ENCODE results near the gene ANKRD36.
"Not testable (repeated sequence)": the region's sequence is repeated elsewhere in the genome, so short reads cannot be mapped to it uniquely, and the experiment has no call there.

The ANKRD36 gene

DNA sequence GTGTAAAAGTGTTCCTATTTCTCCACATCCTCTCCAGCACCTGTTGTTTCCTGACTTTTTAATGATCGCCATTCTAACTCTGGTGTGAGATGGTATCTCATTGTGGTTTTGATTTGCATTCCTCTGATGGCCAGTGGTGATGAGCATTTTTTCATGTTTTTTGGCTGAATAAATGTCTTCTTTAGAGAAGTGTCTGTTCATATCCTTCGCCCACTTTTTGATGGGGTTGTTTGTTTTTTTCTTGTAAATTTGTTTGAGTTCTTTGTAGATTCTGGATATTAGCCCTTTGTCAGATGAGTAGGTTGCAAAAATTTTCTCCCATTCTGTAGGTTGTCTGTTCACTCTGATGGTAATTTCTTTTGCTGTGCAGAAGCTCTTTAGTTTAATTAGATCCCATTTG lies 16.1 kb downstream of the ANKRD36 start:
- not testable (repeated sequence) for DNase-seq

DNA sequence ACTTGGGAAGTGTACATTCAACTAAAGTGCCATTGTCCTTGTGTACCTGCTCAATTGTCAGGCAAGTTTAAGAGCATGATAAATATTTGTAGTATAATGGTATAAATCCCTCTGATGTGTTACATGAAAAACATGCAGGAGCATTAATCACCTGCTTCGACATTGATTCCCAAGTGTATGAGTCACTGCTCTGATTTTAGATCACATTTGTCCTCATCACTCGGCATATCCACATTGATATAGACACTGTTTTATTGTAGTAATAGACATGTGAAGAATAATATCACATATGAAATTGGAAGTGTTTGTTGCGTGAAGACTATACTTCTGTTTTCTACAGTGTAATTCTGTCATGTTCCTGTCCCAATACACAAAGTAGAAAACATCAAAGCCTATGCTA lies 31.1 kb downstream of the ANKRD36 start:
- not testable (repeated sequence) for DNase-seq

DNA sequence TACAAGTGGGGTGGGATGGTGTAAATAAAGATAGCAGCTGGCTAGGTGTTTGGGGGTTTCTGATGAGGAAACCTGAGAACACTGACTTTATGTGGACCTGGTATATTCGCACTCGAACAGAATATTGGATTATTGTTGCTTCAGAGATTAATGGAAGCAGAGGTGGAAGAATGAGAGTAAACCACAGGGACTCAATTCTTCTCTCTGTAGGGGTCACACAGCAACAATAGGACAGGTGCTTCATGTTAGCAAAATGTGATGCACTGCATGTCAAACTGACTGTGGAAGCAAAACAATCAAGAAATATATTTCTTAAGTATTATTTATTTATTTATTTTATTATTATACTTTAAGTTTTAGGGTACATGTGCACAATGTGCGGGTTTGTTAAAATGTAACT lies 53.6 kb downstream of the ANKRD36 start:
- not testable (repeated sequence) for DNase-seq

DNA sequence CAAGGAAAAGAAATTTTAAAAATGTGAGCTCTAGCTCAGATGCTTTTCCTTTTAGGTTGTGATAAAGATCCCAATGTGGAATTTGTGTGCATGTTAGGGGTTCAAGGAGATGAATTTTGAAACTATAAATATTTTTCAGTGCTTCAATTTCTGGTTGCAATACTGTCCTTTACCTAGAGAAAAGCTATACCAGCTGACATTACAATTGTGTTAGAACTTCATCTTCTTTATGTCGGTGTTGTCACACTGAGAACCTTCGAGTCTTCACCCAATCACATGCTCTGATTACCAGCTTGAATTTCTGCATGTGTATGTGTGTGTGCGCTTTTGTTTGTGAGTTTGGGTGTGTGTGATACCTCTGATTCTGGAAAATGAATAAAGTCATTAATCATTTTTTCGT lies 55.0 kb downstream of the ANKRD36 start:
- DNase-seq, result not testable (repeated sequence)

DNA sequence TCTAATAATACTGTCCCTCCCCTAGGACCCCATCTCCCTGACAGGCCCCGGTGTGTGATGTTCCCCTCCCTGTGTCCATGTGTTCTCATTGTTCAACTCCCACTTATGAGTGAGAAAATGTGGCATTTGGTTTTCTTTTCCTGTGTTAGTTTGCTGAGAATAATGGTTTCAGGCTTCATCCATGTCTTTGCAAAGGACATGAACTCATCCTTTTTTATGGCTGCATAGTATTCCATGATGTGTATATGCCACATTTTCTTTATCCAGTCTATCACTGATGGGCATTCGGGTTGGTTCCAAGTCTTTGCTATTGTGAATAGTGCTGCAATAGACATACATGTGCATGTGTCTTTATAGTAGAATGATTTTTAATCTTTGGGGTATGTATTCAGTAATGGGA lies 55.6 kb downstream of the ANKRD36 start:
- DNase-seq, result not testable (repeated sequence)

DNA sequence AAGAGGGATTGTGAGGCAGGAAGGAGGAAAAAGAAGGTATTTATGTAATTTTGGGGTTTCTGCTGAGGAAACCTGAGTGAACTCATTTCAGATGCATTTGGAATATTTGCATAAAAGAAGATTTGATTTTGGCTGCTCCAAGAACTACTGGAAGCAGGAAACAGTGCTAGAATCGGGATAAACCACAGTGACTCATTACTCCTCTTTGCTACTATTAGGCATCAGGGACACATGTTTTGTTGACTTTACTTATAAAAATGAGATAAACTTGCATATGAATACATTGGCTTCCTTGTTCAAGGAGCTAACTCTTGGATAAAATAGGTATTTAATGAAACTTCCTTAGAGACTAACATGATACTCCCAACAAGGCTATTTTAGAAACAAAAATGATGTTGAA lies 67.4 kb downstream of the ANKRD36 start:
- not testable (repeated sequence) for DNase-seq

DNA sequence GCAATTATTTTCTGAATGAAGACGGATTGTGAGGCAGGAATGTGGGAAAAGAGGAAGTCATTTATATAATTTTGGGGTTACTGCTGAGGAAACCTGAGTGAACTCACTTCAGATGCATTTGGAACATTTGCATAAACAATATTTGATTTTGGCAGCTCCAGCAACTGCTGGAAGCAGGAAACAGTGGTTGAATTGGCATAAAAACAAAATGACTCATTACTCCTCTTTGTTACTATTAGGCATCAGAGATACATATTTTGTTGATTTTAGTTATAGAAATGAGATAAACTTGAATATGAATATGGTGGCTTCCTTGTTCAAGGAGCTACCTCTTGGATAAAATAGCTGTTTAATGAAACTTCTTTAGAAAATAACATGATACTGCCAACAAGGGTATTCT lies 82.4 kb downstream of the ANKRD36 start:
- not testable (repeated sequence) for DNase-seq

DNA sequence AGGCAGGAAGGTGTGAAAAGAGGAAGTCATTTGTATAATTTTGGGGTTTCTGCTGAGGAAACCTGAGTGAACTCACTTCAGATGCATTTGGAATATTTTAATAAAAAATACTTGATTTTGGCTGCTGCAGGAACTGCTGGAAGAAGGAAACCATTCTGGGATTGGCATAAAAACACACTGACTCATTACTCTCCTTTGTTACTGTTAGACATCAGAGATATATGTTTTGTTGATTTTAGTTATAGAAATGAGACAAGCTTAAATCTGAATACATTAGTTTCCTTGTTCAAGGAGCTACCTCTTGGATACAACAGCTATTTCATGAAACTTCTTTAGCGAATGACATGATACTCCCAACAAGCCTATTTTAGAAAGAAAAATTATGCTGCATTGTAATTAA lies 84.3 kb downstream of the ANKRD36 start:
- not testable (repeated sequence) for DNase-seq

DNA sequence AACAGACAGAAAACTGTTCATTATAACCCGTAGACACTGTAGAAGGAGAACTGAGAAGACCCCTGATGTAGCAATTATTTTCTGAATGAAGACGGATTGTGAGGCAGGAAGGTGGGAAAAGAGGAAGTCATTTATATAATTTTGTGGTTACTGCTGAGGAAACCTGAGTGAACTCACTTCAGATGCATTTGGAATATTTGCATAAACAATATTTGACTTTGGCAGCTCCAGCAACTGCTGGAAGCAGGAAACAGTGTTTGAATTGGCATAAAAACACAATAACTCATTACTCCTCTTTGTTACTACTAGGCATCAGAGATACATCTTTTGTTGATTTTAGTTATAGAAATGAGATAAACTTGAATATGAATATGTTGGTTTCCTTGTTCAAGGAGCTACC lies 87.9 kb downstream of the ANKRD36 start:
- DNase-seq, result not testable (repeated sequence)

DNA sequence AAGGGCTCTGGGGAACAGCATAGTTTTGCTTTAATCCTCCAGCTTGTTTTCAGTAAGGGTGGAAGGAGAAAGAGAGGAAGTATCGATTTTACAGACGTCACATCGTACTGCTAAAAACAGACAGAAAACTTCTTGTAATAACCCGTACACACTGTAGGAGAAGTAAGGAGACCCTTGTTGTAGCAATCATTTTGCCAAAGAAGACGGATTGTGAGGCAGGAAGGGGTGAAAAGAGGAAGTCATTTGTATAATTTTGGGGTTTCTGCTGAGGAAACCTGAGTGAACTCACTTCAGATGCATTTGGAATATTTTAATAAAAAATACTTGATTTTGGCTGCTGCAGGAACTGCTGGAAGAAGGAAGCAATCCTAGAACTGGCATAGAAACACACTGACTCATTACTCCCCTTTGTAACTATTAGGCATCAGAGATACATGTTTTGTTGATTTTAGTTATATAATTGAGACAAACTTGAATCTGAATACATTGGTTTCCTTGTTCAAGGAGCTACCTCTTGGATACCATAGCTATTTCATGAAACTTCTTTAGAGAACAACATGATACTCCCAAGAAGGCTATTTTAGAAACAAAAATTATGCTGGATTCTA lies 89.8 kb downstream of the ANKRD36 start:
- not testable (repeated sequence) for DNase-seq

DNA sequence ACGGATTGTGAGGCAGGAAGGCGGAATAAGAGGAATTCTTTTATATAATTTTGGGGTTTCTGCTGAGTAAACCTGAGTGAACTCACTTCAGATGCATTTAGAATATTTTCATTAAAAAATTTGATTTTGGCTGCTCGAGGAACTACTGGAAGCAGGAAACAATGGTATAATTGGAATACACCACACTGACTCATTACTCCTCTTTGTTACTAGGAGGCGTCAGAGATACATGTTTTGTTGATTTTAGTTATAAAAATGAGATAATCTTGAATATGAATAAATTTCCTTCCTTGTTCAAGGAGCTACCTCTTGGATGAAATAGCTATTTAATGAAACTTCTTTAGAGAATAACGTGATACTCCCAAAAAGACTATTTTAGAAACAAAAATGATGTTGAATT lies 97.4 kb downstream of the ANKRD36 start:
- DNase-seq, result no peak

DNA sequence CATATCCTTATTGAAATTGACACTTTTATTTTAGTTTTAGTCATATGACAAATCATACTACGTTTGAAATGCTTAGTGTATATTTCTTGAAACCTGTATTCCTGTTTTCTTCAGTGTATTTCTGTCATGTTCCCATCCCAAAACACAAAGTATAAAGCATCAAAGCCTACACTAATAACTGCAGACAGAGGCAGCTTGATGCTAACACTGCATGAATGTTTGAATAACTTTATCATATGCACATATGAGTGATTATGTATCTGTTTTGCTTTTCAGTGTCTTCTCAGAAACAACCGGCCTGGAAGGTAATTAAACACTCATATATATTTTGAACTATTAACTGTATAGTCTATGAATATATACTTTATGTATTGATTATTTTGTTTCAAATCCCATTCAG lies 102.1 kb downstream of the ANKRD36 start:
- DNase-seq, result not testable (repeated sequence)

DNA sequence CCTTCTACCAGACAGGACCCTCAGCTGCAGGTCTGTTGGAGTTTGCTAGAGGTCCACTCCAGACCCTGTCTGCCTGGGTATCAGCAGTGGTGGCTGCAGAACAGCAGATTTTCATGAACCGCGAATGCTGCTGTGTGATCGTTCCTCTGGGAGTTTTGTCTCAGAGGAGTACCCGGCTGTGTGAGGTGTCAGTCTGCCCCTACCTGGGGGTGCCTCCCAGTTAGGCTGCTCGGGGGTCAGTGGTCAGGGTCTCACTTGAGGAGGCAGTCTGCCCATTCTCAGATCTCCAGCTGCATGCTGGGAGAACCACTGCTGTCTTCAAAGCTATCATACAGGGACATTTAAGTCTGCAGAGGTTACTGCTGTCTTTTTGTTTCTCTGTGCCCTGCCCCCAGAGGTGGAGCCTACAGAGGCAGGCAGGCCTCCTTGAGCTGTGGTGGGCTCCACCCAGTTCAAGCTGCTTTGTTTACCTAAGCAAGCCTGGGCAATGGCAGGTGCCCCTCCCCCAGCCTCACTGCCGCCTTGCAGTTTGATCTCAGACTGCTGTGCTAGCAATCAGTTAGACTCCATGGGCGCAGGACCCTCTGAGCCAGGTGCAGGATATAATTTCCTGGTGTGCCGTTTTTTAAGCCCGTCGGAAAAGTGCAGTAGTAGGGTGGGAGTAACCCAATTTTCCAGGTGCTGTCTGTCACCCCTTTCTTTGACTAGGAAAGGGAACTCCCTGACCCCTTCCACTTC lies 118.1 kb downstream of the ANKRD36 start:
- DNase-seq, result not testable (repeated sequence)

DNA sequence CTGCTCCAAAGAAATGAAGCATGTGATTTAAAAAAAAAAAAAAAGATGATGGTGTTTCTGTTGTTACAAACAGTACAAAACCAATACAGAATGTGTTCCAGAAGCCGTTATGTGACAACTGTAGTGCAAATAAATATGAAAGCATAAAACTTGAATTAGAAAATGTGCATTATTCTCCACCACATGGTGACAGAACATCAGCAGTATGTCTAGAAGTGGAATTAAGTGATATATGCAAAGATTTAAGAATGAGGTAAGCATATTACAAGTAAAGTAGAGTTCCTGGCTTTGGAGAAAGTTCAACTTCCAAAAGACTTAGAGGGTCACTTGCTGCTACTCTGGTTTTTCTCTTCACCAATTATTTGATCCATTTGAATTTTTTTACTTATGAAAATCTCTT lies 120.0 kb downstream of the ANKRD36 start:
- not testable (repeated sequence) for DNase-seq

DNA sequence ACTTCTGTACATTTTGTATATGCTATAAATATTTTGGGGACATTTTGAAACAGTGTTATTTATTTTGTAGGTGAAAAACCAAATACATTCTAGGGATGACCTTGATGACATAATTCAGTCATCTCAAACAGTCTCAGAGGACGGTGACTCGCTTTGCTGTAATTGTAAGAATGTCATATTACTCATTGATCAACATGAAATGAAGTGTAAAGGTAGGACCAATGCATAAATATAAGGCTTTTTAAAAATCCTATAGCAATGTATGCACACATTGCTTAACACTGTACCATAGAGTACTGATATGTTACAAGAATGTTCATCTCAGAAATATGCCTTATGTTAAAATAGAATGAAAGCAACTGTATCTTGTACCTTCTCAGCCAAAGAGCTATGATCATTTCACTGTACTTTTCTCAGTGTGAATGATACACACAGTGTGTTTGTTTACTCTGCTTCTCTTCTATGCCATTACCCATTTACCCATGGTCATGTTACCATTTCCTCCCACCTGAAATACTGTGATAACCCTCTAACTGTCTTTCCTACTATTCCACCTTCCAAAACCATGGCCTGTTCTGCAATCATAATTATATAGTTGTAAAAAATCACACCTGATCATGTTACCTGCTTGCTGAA lies 120.8 kb downstream of the ANKRD36 start:
- not testable (repeated sequence) for DNase-seq

DNA sequence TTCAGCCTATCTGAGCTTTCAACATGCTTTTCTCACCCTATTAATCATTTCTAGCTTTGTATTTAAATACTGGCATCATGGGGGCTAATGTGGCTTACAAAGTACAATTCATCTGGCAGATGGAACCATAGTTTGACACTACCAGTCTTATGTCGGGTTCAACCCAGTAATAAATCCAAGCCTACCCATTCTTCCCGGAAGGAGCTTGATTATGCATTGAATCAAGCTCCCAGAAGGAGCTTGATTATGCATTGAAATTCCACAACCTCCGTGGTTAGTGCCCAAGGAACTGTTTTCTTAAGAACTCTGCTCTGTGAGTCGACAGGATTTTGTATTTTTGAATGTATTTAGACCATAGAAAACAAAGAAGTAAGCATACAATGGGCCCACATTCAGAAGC lies 148.2 kb downstream of the ANKRD36 start:
- not testable (repeated sequence) for DNase-seq

DNA sequence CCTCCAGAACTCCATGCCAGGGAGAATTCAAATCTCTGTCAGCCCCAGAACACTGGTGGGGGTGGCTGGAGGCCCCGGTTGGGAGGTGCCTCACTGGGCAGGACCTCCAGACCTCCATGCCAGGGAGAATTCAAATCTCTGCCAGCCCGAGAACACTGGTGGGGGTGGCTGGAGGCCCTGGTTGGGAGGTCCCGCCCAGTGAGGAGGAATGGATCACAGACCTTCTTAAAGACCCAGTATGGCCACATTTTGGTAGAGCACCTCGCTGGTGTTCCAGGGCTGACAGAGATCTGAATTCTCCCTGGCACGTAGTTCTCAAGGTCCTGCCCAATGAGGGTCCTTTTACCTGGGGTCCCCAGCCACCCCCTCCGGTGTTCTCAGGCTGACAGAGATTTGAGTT lies 153.5 kb downstream of the ANKRD36 start:
- not testable (repeated sequence) for DNase-seq

DNA sequence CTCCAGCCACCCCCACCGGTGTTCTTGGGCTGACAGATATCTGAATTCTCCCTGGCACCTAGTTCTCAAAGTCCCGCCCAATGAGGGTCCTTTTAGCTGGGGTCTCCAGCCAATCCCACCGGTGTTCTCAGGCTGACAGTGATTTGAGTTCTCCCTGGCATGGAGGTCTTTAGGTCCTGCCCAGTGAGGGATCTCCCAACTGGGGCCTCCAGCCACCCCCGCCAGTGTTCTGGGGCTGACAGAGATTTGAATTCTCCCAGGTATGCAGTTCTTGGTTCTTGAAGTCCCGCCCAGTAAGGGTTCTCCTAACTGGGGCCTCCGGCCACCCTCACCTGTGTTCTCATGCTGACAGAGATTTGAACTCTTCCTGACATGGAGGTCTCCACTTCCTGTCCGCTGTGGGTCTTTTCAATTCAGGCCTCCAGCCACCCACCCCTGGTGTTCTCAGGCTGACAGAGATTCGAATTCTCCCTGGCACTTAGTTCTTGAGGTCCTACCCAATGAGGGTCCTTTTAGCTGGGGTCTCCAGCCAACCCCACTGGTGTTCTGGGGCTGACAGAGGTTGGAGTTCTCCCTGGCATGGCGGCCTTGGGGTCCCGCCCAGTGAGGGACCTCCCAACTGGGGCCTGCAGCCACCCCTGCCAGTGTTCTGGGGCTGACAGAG lies 154.6 kb downstream of the ANKRD36 start:
- DNase-seq, result no peak

DNA sequence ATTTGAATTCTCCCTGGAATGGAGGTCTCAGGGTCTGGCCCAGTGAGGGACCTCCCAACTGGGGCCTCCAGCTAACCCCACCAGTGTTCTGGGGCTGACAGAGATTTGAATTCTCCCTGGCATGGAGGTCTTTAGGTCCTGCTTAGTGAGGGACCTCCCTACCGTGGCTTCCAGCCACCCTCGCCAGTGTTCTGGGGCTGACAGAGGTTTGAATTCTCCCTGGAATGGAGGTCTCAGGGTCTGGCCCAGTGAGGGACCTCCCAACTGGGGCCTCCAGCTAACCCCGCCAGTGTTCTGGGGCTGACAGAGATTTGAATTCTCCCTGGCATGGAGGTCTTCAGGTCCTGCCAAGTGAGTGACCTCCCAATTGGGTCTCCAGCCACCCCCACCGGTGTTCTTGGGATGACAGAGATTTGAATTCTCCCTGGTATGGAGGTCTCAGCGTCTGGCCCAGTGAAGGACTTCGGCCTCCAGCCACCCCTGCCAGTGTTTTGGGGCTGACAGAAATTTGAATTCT lies 155.2 kb downstream of the ANKRD36 start:
- not testable (repeated sequence) for DNase-seq

DNA sequence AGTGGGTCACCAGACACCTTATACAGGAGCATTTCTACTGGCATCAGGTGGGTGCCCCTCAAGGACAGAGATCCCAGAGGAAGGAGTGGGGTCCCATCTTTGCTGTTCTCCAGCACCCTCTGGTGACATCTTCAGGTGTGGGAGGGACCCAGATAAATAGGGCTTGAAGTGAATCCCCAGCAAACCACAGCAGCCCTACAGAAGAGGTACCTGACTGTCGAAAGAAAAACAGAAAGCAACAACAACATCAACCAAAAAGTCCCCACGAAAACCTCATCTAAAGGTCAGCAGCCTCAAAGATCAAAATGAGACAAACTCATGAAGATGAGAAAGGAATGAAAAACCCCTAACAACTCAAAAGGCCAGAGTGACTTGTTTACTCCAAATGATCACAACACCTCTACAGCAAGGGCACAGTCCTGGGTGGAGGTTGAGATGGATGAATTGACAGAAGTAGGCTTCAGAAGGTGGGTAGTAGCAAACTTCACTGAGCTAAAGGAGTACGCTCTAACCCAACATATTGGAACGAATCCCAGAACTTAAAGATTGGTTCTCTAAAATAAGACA lies 163.4 kb downstream of the ANKRD36 start:
- DNase-seq, result not testable (repeated sequence)

DNA sequence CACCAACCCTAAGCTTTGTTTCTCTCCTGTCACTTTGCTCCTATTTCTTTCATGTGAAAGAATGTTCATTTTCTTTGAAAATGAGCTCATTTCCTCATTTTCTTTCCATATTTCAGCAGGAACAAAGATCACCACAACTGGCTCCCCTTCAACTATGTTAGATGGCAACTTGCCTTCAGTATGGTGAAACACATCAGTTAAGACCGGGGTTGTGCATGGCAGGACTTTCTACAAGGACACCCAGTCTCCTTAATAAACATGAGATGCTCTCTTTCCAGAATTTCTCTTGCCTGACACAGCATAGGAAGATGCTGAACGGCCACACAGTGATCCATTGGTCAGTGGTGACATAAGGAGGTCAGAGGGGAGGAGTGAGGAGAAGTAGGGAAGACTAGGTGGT lies 172.2 kb downstream of the ANKRD36 start:
- DNase-seq, result not testable (repeated sequence)

DNA sequence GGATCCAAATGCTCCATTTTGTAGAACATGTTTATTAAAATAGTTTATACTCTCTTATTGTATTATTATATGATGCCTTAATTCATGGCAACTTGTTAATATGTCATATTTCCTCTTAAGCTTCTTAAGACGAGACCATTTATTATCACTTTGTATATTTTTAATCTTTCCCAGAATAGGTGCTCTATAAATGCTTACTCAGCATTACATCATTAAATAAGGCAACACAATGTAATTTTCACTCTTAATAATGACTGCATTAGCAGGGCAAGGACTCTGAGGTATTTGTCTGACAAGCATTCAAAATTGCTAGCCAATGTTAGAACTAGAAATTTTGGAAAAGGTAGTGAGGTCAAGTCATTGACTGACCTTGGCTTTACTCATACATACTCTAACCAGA lies 180.7 kb downstream of the ANKRD36 start:
- not testable (repeated sequence) for DNase-seq

Data from NCI-H2171 (cell line).